HG03039 (cell line): Measurements from ENCODE around the gene ZBBX.

Experiments used
- ATAC-seq: cut with Tn5 transposase; IDR thresholded peaks from one replicate; pipeline ENCODE4 v1.9.1; 2021; ENCODE audit warnings: mild to moderate bottlenecking, moderate library complexity; ENCODE audit not compliant: unreplicated experiment

The ZBBX gene

GRCh38 chr3:167306319-167306718, 73.8 kb downstream of the ZBBX start:
- no peak for ATAC-seq

- ATAC-seq: no peak
Observed at GRCh38 chr3:167305340-167305890, 74.7 kb downstream of the ZBBX start.

- ATAC-seq: no peak
Observed at GRCh38 chr3:167304077-167304476, 76.0 kb downstream of the ZBBX start.

GRCh38 chr3:167302678-167303077, 77.4 kb downstream of the ZBBX start:
- ATAC-seq: no peak

- no peak for ATAC-seq
Observed at GRCh38 chr3:167300207-167300606, 79.9 kb downstream of the ZBBX start.

GRCh38 chr3:167289435-167289834, 90.7 kb downstream of the ZBBX start:
- ATAC-seq: no peak

- no peak for ATAC-seq
Observed at GRCh38 chr3:167288737-167289136, 91.4 kb downstream of the ZBBX start.

- ATAC-seq: no peak
Observed at GRCh38 chr3:167287308-167287707, 92.8 kb downstream of the ZBBX start.

GRCh38 chr3:167274141-167274874, 105.8 kb downstream of the ZBBX start:
- no peak for ATAC-seq

- no peak for ATAC-seq
Observed at GRCh38 chr3:167253037-167253436, 127.1 kb downstream of the ZBBX start.

- no peak for ATAC-seq
Observed at GRCh38 chr3:167251678-167252077, 128.4 kb downstream of the ZBBX start.

GRCh38 chr3:167246252-167246651, 133.8 kb downstream of the ZBBX start:
- ATAC-seq: no peak

GRCh38 chr3:167241048-167241845, 138.8 kb downstream of the ZBBX start:
- ATAC-seq: no peak

- ATAC-seq: no peak
Observed at GRCh38 chr3:167228135-167228534, 152.0 kb downstream of the ZBBX start.

- no peak for ATAC-seq
Observed at GRCh38 chr3:167225821-167226220, 154.3 kb downstream of the ZBBX start.

- no peak for ATAC-seq
Observed at GRCh38 chr3:167209011-167209410, 171.1 kb downstream of the ZBBX start.

- ATAC-seq: no peak
Observed at GRCh38 chr3:167203062-167203461, 177.0 kb downstream of the ZBBX start.

GRCh38 chr3:167198949-167199600, 181.0 kb downstream of the ZBBX start:
- ATAC-seq: no peak
